K562 (cell line): ENCODE results near the gene PNCK. TPM values are rescaled to one million over a fixed set of nuclear protein-coding genes. Genes with fewer than 3 reads are reported as not detected.

ENCODE experiments used
- ATF7 ChIP-seq: fragments of 450-650 bp; IDR thresholded peaks from 2 replicates; pipeline ENCODE4 v1.7.1; 2014; ENCODE audit warnings: mild to moderate bottlenecking, moderate library complexity
- C11orf30 ChIP-seq: fragments of 450-650 bp; IDR thresholded peaks from 2 replicates; pipeline ENCODE4 v1.6.1; 2016; ENCODE audit warnings: low read depth, mild to moderate bottlenecking
- CCAR2 ChIP-seq: fragments of 200-400 bp; formaldehyde crosslinking; IDR thresholded peaks from 2 replicates; pipeline ENCODE4 v1.6.1; 2017; ENCODE audit warnings: mild to moderate bottlenecking, low read depth, low read length
- CGGBP1 ChIP-seq: fragments of 250-450 bp; sonication (Bioruptor Pico); IDR thresholded peaks from 2 replicates; pipeline ENCODE4 v1.9.0; 2021; ENCODE audit warnings: mild to moderate bottlenecking
- CSDE1 ChIP-seq, 2 experiments: fragments of 450-650 bp; IDR thresholded peaks; 2 replicates each; pipeline ENCODE4 v1.6.1; 2016; ENCODE audit warnings: mild to moderate bottlenecking in 1 of 2
- ESRRA ChIP-seq: fragments of 450-650 bp; IDR thresholded peaks from 2 replicates; pipeline ENCODE4 v1.6.1; 2014; ENCODE audit warnings: low read depth, mild to moderate bottlenecking, moderate library complexity, borderline replicate concordance
- HNRNPH1 ChIP-seq: fragments of 200-400 bp; formaldehyde crosslinking; optimal IDR thresholded peaks from 2 replicates; pipeline ENCODE3; 2017; ENCODE audit warnings: low read depth, mild to moderate bottlenecking, low read length, moderate library complexity
- JUND ChIP-seq, 2 experiments: IDR thresholded peaks; 2 replicates in 1 of 2; 3 replicates in 1 of 2; pipeline ENCODE4 v1.6.1; 2011; ENCODE audit warnings: borderline replicate concordance in 2 of 2, low read depth in 2 of 2, low read length in 2 of 2, improper control_type of control experiment in 1 of 2, missing biosample characterization in 1 of 2, missing genetic modification characterization in 1 of 2, missing genetic modification reagents in 1 of 2
- L3MBTL2 ChIP-seq: fragments of 450-650 bp; IDR thresholded peaks from 2 replicates; pipeline ENCODE4 v1.6.1; 2016; ENCODE audit warnings: mild to moderate bottlenecking, moderate library complexity
- MITF ChIP-seq: IDR thresholded peaks from 2 replicates; pipeline ENCODE4 v1.6.1; 2014; ENCODE audit warnings: antibody characterized with exemption
- NR2C2 ChIP-seq, 2 experiments: fragments of 200-800 bp in 1 of 2; sonication (Bioruptor generic) in 1 of 2; sonication (generic) in 1 of 2; formaldehyde crosslinking in 1 of 2; IDR thresholded peaks; 2 replicates each; pipeline versions ENCODE4 v1.6.1 to v1.8.0; 2016 to 2022; ENCODE audit warnings: mild to moderate bottlenecking in 1 of 2, missing compliant biosample characterization in 1 of 2, missing genetic modification characterization in 1 of 2, missing genetic modification reagents in 1 of 2
- NR2F6 ChIP-seq: fragments of 450-650 bp; formaldehyde crosslinking; IDR thresholded peaks from 2 replicates; pipeline ENCODE4 v1.4.0; 2020; ENCODE audit warnings: mild to moderate bottlenecking
- NRF1 ChIP-seq, 2 experiments: fragments of 450-650 bp; IDR thresholded peaks in 1 of 2; conservative IDR thresholded peaks in 1 of 2; 2 replicates each; pipeline ENCODE4 v1.6.1; 2014; ENCODE audit warnings: mild to moderate bottlenecking in 2 of 2
- PHF8 ChIP-seq: fragments of 200-600 bp; sonication (generic); IDR thresholded peaks from 2 replicates; pipeline ENCODE4 v1.6.1; 2012; ENCODE audit warnings: mixed run types, mild to moderate bottlenecking, inconsistent platforms, low read length, moderate library complexity, borderline replicate concordance
- POLR2AphosphoS2 ChIP-seq: IDR thresholded peaks from 2 replicates; pipeline ENCODE4 v1.6.1; 2012; ENCODE audit warnings: low read length, improper control_type of control experiment
- POLR2G ChIP-seq: fragments of 200-400 bp; formaldehyde crosslinking; IDR thresholded peaks from 2 replicates; pipeline ENCODE4 v1.6.1; 2017; ENCODE audit warnings: low read depth, mild to moderate bottlenecking, antibody characterized with exemption, low read length, moderate library complexity
- RBFOX2 ChIP-seq: fragments of 200-400 bp; formaldehyde crosslinking; IDR thresholded peaks from 2 replicates; pipeline ENCODE4 v1.6.1; 2017; ENCODE audit warnings: low read depth, mild to moderate bottlenecking, low read length, moderate library complexity
- RUNX1 ChIP-seq: sonication (generic); IDR thresholded peaks from 2 replicates; pipeline ENCODE4 v1.6.1; 2016; ENCODE audit warnings: antibody characterized with exemption, low read depth
- SMARCC2 ChIP-seq: fragments of 450-650 bp; IDR thresholded peaks from 2 replicates; pipeline ENCODE4 v1.6.1; 2017; ENCODE audit warnings: antibody characterized with exemption, moderate library complexity, mild to moderate bottlenecking, low read depth
- SPI1 ChIP-seq: IDR thresholded peaks from 2 replicates; pipeline ENCODE4 v1.6.1; 2011; ENCODE audit warnings: low read depth, low read length, control low read depth, borderline replicate concordance
- SRSF7 ChIP-seq: fragments of 200-400 bp; formaldehyde crosslinking; optimal IDR thresholded peaks from 2 replicates; pipeline ENCODE3; 2017; ENCODE audit warnings: mild to moderate bottlenecking, low read depth, low read length
- STAT5B ChIP-seq: fragments of 250-450 bp; sonication (Bioruptor Pico); IDR thresholded peaks from 2 replicates; pipeline ENCODE4 v1.8.0; 2021; ENCODE audit warnings: mild to moderate bottlenecking, inconsistent platforms
- TAF7 ChIP-seq: fragments of 450-650 bp; IDR thresholded peaks from 2 replicates; pipeline ENCODE4 v1.6.1; 2016; ENCODE audit warnings: missing genetic modification characterization, missing compliant biosample characterization
- TCFL5 ChIP-seq: fragments of 250-450 bp; sonication (Bioruptor Pico); conservative IDR thresholded peaks from 2 replicates; pipeline ENCODE4 v1.6.1; 2021; ENCODE audit warnings: mild to moderate bottlenecking, moderate library complexity, matching md5 sums
- ZBTB7A ChIP-seq: IDR thresholded peaks from 2 replicates; pipeline ENCODE4 v1.6.1; 2011; ENCODE audit warnings: low read depth, mild to moderate bottlenecking, low read length, moderate library complexity, borderline replicate concordance; ENCODE audit not compliant: control insufficient read depth
- ZNF263 ChIP-seq: sonication (generic); formaldehyde crosslinking; IDR thresholded peaks from 2 replicates; pipeline ENCODE4 v1.8.0; 2022; ENCODE audit warnings: mild to moderate bottlenecking, missing genetic modification reagents, borderline replicate concordance
- ZNF436 ChIP-seq: fragments of 250-450, 450-650 bp; sonication (Bioruptor Pico); formaldehyde crosslinking; IDR thresholded peaks from 2 replicates; pipeline ENCODE4 v1.7.0; 2020; ENCODE audit warnings: mild to moderate bottlenecking
- polyA plus RNA-seq, 8 experiments: library from polyadenylated mRNA; depleted of rRNA in 4 of 8; stranded (reverse) in 5 of 8; unstranded in 3 of 8; fragments of >200 nt; fragmentation: Nextera tagmentation in 2 of 8; fragmentation: Illumina TruSeq in 1 of 8; extraction: Ambion mirVana in 2 of 8; extraction: Trizol in 1 of 8; gene quantifications; 2 replicates each; pipeline versions ENCODE4 v1.2.1 to v1.2.3, GENCODE V29; 2011 to 2014; ENCODE audit warnings: inconsistent platforms in 1 of 8, missing spikeins in 1 of 8
- total RNA-seq, 7 experiments: library from RNA; depleted of rRNA in 6 of 7; stranded (reverse); fragments of >200 nt in 6 of 7; fragmentation: Illumina TruSeq in 2 of 7; extraction: Trizol in 2 of 7; gene quantifications; 2 replicates each; pipeline versions ENCODE4 v1.2.1 to v1.2.3, GENCODE V29; 2011 to 2021; ENCODE audit warnings: low replicate concordance in 1 of 7

Gene PNCK
- total and polyA plus RNA-seq, 9 of the 15 experiments (the other 6 are each of a cell fraction or from before 2014, with no cell fraction given): 0.13 to 7.5 (median 1.2) TPM; not detected in 1

- TF ChIP-seq ESRRA (peak; percentile 30; the same call in 1 of the 2 replicates), SPI1 (peak; percentile 72), POLR2AphosphoS2 (no peak), RBFOX2 (0 out of 2 replicates have a peak, but pooled peaks have one; percentile 28), CGGBP1 (CRISPR knock-in tag) (no peak), POLR2G (peak; percentile 55), SRSF7 (no peak), RUNX1 (no peak), STAT5B (CRISPR knock-in tag) (no peak), NR2F6 (CRISPR knock-in tag) (no peak), HNRNPH1 (no peak), ATF7 (peak; percentile 68; the same call in 1 of the 2 replicates), MITF (no peak), CCAR2 (no peak), ZNF263 (CRISPR knock-in tag) (peak; percentile 98), CSDE1 (IDR thresholded peaks at IDR 0.05) (no peak), C11orf30 (no peak), NRF1 (conservative IDR thresholded peaks at IDR 0.05 in 1 of 2, IDR thresholded peaks at IDR 0.05 in 1 of 2) (0 out of 4 replicates have a peak, but pooled peaks of 1 of the 2 experiments have one; percentile 14), TCFL5 (CRISPR knock-in tag) (no peak), ZBTB7A (no peak), NR2C2 (CRISPR knock-in tag; IDR thresholded peaks at IDR 0.05) (no peak), NR2C2 (tag; IDR thresholded peaks at IDR 0.05) (no peak), TAF7 (tag) (no peak), SMARCC2 (no peak), L3MBTL2 (no peak), ZNF436 (CRISPR knock-in tag) (no peak), JUND (IDR thresholded peaks at IDR 0.05; ENCODE audit: borderline replicate concordance, low read depth, low read length) (peak; percentile 59), JUND (tag; IDR thresholded peaks at IDR 0.05; ENCODE audit: borderline replicate concordance, low read depth, low read length) (peak; percentile 69; the same call in 2 of the 3 replicates), PHF8 (peak; percentile 29; the same call in 1 of the 2 replicates)
Observed at GRCh38 chrX:153685751-153686696, 12.4 kb upstream of the PNCK start (continued).
